Measurements from ENCODE around the gene RPS24.
A peak's percentile ranks its signal among the peaks of the same experiment; 100 is the strongest.
"Not testable (repeated sequence)": the region's sequence is repeated elsewhere in the genome, so short reads cannot be mapped to it uniquely, and the experiment has no call there.

The RPS24 gene

GRCh38 chr10:78053211-78053868 lies 19.7 kb downstream of the RPS24 start:
- DNase-seq = no peak

GRCh38 chr10:78058562-78058961 lies 24.9 kb downstream of the RPS24 start:
- no peak for DNase-seq

DNA sequence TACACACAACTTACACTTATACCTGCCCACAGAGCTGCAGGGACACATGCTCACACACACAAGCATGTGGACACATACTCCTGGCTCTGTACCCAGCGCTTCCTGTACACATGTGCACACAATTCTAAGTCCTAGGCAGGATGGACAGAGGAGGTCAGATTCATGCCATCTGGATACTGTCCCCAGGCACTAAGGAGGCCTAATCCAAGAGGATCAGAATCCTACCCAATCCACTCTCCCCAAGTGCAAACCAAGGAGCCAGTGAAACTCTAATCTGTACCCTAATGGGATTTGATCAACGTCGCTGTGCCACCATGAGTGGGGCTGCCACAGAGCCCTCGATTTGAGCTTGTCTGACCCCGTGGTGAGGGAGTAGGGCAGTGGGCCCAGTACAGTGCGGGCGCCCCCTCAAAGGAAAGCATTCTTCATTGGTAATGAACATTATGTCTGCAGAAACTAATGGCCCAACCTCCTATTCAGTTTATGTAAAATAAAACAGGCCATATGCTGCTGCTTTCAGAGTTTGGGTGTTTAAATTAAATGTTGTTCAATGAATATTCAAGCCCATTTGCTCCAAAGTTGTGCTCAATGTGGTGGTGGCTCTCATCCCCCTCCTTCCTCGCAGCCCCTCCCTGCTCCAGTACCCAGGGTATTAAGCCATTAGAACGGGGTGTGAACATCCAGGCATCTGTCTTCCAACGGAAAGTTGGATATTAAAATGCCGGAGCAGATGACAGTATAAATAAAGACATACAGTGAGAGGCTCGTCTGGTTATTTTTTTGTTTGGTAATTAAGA lies 26.4 kb downstream of the RPS24 start:
- DNase-seq = no peak

GRCh38 chr10:78062296-78062695 lies 28.6 kb downstream of the RPS24 start:
- DNase-seq = no peak

- DNase-seq = no peak
Observed at GRCh38 chr10:78063236-78063635, 29.6 kb downstream of the RPS24 start.

GRCh38 chr10:78064919-78065318 lies 31.3 kb downstream of the RPS24 start:
- not testable (repeated sequence) for DNase-seq

DNA sequence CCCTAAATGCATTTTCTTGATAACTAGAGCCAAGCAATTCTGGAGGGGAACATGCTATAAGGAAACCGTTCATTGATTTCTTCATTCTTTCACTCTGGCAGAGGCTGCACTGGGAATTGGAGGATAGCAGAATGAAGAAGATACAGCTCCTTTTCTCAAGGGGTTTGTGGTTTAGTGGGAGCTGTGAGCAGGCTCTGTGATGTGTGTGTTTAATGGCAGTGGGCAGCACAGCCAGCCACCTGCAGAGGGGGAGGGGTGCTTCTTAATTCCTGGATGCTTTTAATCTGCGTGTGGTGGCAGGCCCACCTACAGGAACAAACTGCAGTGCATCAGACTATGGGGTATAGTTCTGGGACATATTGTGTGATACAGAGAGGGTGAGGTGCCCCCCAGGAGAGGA lies 31.9 kb downstream of the RPS24 start:
- DNase-seq = no peak

DNA sequence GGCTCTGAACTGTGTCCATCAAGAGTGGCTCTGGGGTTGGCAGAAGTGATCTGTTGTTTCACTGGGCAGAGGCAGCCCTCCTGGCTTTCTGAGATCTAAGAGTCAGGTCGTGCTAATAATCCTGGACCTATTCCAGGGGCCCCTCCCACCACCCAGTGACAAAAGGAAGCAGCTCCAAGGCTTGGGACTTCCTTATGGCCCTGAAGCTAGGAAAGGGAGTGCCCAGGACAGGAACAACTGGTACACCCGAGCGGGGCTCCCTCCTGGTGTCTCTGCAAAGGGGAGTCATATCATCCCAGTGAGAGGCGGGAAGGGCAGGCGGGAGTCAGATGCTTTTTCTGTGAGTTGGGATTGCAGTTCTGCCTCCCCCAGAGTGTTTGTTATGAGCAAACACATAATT lies 32.3 kb downstream of the RPS24 start:
- DNase-seq = peak in 2 of 4 experiments; percentile 19 to 30

- no peak for DNase-seq
Observed at GRCh38 chr10:78066728-78067430, 33.2 kb downstream of the RPS24 start.

DNA sequence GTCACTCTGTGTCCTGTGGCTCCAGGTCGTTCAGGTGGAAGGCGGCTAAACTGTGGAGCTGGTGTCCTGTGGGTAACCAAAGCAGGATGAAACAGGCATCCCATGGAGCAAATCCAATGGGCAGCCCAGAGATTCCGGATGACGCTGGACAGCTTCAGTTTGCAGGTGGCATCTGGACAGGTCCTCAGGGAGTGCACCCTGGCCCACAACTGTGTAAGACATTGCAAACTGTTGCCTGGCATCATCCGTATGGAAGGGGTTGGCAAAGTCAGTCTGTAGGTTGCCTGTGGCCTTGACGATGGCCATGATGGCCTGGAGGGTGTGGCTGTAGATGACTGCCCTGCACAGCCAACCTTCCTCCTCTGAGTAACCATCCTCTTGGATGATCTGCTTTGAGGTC lies 35.5 kb downstream of the RPS24 start:
- no peak for DNase-seq

- not testable (repeated sequence) for DNase-seq
Observed at GRCh38 chr10:78070064-78070463, 36.4 kb downstream of the RPS24 start.

GRCh38 chr10:78070726-78071125 lies 37.1 kb downstream of the RPS24 start:
- no peak for DNase-seq

GRCh38 chr10:78071140-78071856 lies 37.6 kb downstream of the RPS24 start:
- peak in 2 of 4 experiments; percentile 7 to 19 for DNase-seq

DNA sequence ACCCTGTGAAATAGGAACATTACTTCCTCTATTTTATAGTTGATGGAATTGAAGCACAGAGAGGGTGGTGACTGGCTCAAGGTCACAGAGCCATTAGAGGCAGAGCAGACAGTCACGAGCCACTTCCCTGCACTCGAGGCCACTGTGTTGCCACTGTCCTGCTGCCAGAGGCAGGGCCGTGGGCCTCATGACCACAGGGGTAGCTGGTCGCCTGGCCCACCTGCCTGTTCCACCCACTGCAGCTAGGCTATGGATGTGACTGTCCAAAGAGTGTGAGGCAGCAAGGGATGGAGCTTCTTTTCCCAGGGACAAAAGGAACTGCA lies 38.2 kb downstream of the RPS24 start:
- no peak for DNase-seq

DNA sequence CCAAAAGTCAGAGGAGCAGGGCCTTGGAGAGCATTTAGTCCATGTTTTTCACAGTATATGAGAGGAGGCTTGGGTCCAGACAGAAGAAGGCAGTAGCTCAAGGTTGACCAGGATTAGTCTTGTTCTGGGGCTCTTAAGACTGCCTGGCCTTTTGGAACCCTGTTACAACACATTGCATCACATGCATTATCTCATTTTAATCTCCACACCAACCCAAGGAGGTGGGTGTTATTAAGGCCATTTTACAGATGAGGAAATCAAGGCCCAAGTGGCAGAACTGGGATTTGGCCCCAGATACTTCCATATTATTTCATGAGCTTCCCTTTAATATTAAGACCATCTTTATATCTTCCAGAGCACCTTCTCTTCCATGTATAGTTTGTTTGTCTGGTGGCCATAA lies 38.8 kb downstream of the RPS24 start:
- no peak for DNase-seq

DNA sequence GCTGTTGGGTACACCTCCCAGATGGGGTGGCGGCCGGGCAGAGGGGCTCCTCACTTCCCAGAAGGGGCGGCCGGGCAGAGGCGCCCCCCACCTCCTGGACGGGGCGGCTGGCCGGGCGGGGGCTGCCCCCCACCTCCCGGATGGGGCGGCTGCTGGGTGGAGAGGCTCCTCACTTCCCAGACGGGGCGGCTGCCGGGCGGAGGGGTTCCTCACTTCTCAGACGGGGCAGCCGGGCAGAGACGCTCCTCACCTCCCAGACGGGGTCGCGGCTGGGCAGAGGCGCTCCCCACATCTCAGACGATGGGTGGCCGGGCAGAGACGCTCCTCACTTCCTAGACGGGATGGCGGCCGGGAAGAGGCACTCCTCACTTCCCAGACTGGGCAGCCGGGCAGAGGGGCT lies 42.1 kb downstream of the RPS24 start:
- not testable (repeated sequence) for DNase-seq

- no peak for DNase-seq
Observed at GRCh38 chr10:78078539-78079330, 45.1 kb downstream of the RPS24 start.

DNA sequence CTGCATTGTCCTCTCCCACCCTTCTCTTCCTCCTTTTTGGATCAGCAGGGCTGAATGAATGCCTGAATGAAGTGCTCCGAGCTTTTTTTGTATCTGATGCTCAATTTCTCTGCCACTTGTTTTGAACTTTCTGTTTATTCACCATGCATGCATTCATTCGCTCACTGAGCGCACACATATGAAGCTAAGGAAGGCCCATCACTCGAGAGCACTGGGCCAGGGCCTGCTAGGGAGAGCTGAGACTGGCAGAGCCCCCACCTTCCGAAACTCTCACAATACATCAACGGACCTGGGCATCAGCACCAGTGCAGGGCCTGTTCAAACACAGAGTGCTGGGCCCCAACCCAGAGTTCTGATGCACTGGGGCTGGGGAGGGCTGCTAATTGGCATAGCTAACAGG lies 45.7 kb downstream of the RPS24 start:
- no peak for DNase-seq

DNA sequence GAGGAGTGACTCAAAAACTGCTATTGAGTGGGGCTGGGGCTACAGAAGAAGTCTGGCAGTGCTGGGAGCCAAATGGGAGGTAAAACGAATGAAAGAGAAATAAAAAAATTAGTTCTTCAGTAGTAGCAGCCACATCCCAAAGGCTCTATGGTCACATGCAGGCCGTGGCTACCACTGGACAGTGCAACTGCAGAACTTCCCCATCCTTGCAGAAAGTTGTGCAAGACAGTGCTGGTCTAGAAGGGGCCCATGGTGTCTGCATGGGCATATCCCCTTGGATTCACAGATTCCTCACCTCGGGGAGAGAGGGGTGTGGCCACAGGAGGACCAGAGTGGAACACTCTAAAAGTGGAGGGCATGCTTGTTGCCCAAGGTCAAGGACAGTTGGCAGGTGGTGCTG lies 47.6 kb downstream of the RPS24 start:
- peak; percentile 46 to 77 (median 67) for DNase-seq

DNA sequence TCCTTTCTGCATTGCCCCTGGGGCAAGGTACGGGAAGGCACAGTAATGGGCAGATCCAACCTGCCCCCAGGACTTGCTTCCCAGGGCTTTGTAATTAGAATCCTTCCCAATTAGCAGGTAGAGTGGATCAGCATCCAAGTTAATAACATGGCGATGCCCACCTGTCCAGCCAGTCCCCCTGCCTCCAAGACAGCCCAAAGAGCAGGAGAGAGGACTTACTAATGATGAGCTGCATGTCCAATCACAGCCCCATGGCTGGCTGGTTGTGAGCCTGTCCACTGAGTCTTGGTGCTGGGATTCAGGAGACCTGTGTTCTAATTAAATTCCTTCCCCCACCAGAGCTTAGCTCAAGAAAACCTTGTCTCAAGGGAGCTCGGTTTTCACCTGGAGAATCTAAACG lies 49.0 kb downstream of the RPS24 start:
- no peak for DNase-seq
